GM19035 (cell line): ENCODE results near the gene VAV1.
"Not testable (repeated sequence)": the region's sequence is repeated elsewhere in the genome, so short reads cannot be mapped to it uniquely, and the experiment has no call there.

Experiments used
- ATAC-seq: cut with Tn5 transposase; IDR thresholded peaks from one replicate; pipeline ENCODE4 v1.9.1; 2021; ENCODE audit not compliant: unreplicated experiment

VAV1 gene

GRCh38 chr19:6779206-6779605 lies 6.7 kb downstream of the VAV1 start:
- ATAC-seq: no peak

DNA sequence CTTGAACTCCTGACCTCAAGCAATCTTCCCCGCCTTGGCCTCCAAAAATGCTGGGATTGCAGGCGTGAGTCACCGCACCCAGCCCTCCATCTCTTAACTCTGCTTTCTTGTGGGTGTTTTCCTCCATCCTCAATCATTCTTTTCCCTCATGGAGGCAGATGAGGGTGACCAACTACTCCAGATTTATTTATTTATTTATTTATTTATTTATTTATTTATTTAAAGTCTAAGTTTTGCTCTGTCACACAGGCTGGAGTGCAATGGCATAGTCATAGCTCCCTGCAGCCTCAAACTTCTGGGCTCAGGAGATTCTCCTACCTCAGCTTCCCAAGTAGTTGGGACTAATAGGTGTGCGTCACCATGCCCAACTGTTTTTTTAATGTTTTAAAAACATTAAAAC lies 14.9 kb downstream of the VAV1 start:
- no peak for ATAC-seq

GRCh38 chr19:6788896-6789295 lies 16.4 kb downstream of the VAV1 start:
- ATAC-seq: no peak

GRCh38 chr19:6790194-6791128 lies 18.0 kb downstream of the VAV1 start:
- ATAC-seq: no peak

GRCh38 chr19:6791237-6791636 lies 18.7 kb downstream of the VAV1 start:
- no peak for ATAC-seq

GRCh38 chr19:6793411-6793810 lies 20.9 kb downstream of the VAV1 start:
- ATAC-seq: no peak

DNA sequence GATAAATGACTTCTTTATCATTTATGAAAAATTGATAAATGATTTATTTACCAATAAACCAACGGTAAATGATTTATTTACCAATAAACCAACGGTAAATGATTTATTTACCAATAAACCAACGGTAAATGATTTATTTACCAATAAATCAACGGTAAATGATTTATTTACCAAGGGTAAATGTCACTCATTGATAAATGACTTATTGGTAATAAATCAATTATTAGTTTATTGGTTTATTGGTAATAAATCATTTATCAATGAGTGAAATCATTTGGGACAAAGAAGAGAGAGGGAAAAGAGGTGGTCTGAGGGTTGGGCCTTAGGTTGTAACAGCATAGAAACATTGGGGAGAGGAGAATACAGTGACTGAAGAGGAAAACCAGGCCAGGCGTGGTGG lies 21.5 kb downstream of the VAV1 start:
- no peak for ATAC-seq

DNA sequence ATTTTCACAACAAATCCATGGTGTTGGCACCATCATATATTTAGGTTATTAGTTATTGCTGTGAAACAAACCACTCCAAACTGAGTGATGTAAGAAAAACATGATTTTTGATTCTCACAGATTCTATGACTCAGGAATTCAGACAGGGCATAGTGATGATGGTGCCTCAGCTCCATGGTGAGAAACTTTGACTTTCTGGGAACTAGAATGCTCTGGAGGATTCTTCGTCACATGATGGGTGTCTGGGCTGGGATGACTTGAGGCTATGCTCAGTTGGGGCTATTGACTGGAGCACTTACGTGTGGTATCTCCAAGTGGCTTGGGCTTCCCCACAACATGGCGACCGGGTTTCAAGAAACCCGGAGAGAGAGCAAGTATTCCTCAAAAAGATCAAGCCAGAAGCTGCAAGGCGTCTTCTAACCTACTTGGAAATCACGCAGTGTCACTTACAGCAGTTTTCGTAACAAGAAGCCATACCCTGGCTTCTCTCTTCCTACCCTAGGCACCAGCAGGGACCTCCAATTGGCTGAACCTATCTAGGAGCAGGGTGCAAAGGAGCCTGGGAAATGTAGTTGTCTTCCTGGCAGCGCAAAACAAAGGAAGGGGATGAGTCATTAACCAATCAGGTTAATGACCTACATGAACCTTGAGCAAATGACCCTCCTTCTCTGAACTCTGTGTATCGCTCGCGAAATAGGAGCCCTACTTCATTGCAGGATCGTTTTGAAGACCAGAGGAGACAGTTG lies 22.4 kb downstream of the VAV1 start:
- no peak for ATAC-seq

GRCh38 chr19:6796278-6796677 lies 23.8 kb downstream of the VAV1 start:
- no peak for ATAC-seq

DNA sequence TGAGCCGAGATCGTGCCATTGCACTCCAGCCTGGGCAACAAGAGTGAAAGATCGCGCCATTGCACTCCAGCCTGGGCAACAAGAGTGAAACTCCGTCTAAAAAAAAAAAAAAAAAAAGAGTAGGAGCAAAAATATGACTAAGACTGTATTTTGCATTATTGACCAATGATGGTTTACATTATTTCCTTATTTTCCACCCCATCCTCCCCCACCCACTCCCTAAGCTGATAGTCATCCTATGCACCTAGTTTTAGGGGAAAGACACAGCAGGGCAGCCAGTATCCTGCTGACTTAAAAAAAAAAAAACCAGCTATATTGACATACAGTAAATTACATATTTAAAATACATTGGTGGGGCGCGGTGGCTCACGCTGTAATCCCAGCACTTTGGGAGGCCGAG lies 25.1 kb downstream of the VAV1 start:
- ATAC-seq: no peak

DNA sequence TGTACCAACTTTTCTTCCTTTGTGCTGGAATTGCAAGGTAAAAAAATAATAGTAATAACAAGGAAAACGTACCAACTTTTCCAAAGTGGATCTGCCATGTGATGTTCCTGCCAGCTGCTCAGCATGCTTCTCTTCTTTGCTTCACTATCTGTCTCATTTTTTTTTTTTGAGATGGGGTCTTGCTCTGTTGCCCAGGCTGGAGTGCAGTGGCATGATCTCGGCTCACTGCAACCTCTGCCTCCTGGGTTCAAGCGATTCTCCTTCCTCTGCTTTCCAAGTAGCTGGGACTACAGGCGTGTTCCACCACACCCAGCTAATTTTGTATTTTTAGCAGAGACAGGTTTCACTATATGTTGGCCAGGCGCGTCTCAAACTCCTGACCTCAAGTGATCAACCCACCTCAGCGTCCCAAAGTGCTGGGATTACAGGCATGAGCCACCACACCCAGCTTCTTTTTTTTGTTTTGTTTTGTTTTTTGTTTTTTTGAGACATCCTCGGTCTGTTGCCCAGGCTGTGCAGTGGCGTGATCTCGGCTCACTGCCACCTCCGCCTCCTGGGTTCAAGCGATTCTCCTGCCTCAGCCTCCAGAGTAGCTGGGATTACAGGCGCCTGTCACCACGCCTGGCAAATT lies 27.8 kb downstream of the VAV1 start:
- not testable (repeated sequence) for ATAC-seq

DNA sequence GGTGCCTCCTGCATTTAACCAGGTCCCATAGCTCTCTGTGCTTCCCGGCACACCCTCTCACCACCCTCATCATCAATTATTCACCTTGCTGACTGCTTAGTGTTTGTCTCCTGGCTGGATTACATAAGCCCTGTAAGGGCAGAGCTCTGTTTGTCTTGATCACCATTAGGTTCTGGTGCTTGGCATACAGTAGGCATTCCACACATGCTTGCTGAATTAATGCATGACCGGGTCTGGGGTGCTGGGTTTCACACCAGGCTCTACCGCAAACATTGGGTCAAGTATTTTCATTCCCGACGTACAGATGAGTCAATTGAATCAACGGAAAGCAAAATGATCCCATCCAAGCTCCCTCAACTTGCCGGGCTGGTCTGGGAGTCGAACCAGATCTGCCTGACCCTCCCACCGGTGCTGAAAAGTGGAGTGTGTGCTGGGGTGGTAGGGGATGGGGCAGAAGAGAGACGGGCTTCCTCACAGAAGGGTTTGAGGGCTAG lies 28.5 kb downstream of the VAV1 start:
- no peak for ATAC-seq

DNA sequence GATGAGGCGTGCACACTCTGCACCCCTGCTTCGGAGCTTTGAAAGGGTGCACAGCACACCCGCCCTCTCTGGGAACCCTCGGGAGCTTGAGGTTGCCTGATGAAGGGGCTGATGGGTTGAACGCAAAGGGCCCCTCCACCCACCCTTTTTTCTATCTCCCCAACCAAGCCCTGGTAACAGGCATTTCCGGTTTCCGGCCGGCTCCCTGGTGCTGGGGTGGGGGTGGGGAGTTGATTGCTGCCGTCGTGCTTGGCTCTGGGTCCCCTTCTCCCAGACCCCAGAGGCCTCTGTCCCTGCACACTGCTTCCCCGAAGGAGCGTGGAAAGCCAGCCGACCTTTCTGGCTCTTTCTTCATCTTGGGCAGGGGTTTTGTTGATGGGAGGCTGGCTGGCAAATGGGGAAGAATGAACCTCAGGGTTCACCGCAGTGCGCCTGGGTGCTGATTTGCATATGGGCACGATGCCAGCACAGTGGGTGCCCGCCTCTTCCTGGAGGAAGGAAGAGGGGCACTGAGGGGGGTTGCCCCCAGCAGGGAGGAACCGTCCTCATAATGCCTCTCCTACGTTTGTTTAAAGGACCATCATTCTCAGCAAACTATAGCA lies 29.1 kb downstream of the VAV1 start:
- peak; percentile 47 for ATAC-seq

DNA sequence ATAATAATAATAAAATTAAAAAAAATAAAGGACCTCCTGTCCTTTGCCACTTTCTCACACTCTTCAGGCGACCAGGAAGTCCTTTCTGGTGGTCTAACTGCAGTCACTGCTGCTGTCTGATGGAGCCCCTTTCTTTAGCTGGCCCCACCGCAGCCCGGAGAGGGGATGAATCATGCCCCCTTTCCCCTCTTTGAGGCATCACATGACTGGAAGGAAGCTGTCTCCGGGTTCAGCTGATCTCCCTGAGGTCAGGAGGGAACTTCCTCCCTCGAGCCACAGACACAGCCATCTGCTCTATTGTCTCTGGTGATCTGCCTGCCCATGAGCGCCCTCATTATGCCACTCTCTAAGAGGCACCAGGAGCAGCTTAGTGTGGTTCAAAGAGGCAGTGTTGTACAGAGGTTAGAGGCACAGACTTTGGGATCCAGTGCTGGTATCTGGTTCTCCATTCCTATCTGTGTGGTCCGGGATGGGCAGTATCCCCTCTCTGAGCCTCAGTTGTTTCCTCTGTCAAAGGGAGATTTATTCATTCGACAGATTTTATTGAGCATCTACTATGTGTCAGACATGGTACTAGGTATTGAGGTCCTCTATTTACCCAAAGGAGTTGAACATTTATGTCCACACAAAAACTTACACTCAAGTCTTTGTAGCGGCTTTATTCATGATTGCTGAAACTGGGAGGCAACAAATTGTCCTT lies 30.0 kb downstream of the VAV1 start:
- peak; percentile 46 for ATAC-seq

GRCh38 chr19:6803036-6803404 lies 30.5 kb downstream of the VAV1 start:
- ATAC-seq: no peak

GRCh38 chr19:6806488-6806887 lies 34.0 kb downstream of the VAV1 start:
- ATAC-seq: no peak

DNA sequence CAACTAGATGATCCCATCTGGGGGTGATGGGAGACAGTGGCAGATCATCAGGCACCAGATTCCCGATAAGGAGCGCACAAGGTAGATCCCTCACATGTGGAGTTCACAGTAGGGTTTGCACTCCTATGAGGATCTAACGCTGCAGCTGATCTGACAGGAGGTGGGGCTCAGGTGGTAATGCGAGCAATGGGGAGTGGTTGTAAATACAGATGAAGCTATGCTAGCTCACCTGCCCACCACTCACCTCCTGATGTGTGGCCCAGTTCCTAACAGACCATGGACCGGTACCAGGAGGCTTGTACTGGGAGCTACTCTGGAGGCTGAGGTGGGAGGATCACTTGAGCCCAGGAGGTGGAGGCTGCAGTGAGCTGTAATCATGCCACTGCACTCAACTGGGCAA lies 34.8 kb downstream of the VAV1 start:
- ATAC-seq: no peak

GRCh38 chr19:6808494-6808893 lies 36.0 kb downstream of the VAV1 start:
- ATAC-seq: no peak

- ATAC-seq: no peak
These were observed 36.8 kb downstream of the VAV1 start for GRCh38 chr19:6809262-6809661.

DNA sequence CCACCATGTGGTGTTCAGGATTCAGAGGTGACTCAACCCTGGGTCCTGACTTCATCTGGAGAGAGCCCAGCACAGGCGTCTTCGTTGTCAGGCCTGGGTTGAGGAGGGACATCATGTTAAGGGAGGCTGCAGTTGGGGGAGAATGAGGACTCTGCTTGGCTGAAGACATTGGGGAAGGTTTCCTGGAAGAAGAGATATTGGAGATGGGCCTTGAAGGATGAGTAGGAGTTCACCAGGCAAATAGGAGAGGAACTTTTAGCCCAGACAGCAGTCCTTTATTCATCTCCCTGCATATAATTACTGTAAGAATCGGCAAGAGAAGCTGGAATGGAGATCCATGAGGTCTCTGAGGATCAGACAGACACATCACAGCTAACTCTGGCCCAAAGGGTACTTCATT lies 38.9 kb downstream of the VAV1 start:
- no peak for ATAC-seq

DNA sequence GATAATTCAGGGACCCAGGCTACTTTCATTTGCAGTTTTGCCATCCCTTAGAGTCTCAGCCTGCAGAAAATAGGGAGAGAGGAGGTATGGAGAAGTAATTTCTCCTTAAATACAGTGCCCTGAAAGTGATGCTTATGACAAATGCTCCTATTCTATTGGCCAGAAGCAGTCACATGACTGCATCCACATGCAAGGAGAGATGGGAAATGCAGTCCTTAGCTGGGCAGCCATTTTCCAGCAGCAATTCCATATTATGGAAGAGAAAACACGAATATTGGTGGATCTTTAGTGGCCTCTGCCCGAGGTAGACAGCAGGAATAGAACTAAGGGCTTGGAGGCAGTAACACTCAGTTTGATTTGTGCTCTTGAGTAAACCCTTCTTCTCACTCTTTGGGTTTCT lies 39.4 kb downstream of the VAV1 start:
- ATAC-seq: no peak
